Fibroblast of lung (primary cell): ENCODE results near the gene FGF18. TPM values are rescaled to one million over a fixed set of nuclear protein-coding genes. Genes with fewer than 3 reads are reported as not detected.

ENCODE experiments used
- DNase-seq, 2 donors: peaks; one replicate each; pipeline versions ENCODE4 v3.0.0 to v3.0.0-alpha.2; 2010; ENCODE audit warnings: low read depth in 2 of 2
- H2AFZ ChIP-seq: 2 replicates; pipeline ENCODE4 v1.5.1; 2012; ENCODE audit warnings: low read length, control low read depth, inconsistent platforms
- H3K27ac ChIP-seq: 2 replicates; pipeline ENCODE4 v1.5.1; 2011; ENCODE audit warnings: low read length, control low read depth; ENCODE audit not compliant: insufficient read depth
- H3K27me3 ChIP-seq: 2 replicates; pipeline ENCODE4 v1.5.1; 2011; ENCODE audit warnings: mild to moderate bottlenecking, low read length; ENCODE audit not compliant: control insufficient read depth, insufficient read depth
- H3K36me3 ChIP-seq: 2 replicates; pipeline ENCODE4 v1.5.1; 2011; ENCODE audit warnings: low read length; ENCODE audit not compliant: control insufficient read depth, insufficient read depth
- H3K4me1 ChIP-seq: 2 replicates; pipeline ENCODE4 v1.5.1; 2011; ENCODE audit warnings: low read length; ENCODE audit not compliant: control insufficient read depth, insufficient read depth; ENCODE audit errors: extremely low read depth
- H3K4me2 ChIP-seq: 2 replicates; pipeline ENCODE4 v1.5.1; 2011; ENCODE audit warnings: low read length, control low read depth; ENCODE audit not compliant: insufficient read depth; ENCODE audit errors: extremely low read depth
- H3K4me3 ChIP-seq, 4 experiments: fragments of 200-600 bp in 1 of 4; sonication (generic) in 1 of 4; replicated peaks in 1 of 4; 2 replicates each; pipeline ENCODE4 v1.5.1; 2011 to 2016; ENCODE audit warnings: low read length in 4 of 4, low read depth in 3 of 4, mild to moderate bottlenecking in 3 of 4, control low read depth in 2 of 4, inconsistent platforms in 1 of 4, mixed read lengths in 1 of 4; ENCODE audit not compliant: insufficient read depth in 1 of 4; ENCODE audit errors: control extremely low read depth in 1 of 4
- H3K79me2 ChIP-seq: 2 replicates; pipeline ENCODE4 v1.5.1; 2012; ENCODE audit warnings: mild to moderate bottlenecking, low read length, inconsistent platforms; ENCODE audit not compliant: control insufficient read depth, insufficient read depth
- H3K9ac ChIP-seq: 2 replicates; pipeline ENCODE4 v1.5.1; 2011; ENCODE audit warnings: mild to moderate bottlenecking, low read length, control low read depth; ENCODE audit not compliant: insufficient read depth
- H3K9me3 ChIP-seq: 2 replicates; pipeline ENCODE4 v1.5.1; 2012; ENCODE audit warnings: low read depth, low read length; ENCODE audit not compliant: control insufficient read depth, insufficient read depth
- H4K20me1 ChIP-seq: 2 replicates; pipeline ENCODE4 v1.5.1; 2011; ENCODE audit warnings: low read length; ENCODE audit not compliant: control insufficient read depth, insufficient read depth; ENCODE audit errors: extremely low read depth
- EZH2 ChIP-seq: IDR thresholded peaks from 2 replicates; pipeline ENCODE4 v1.5.1; 2012; ENCODE audit warnings: low read length, control low read depth, mild to moderate bottlenecking; ENCODE audit errors: missing control alignments
- polyA plus RNA-seq, 2 donors: library from polyadenylated mRNA; depleted of rRNA in 1 of 2; stranded (reverse) in 1 of 2; unstranded in 1 of 2; fragments of >200 nt; gene quantifications; 2 replicates each; pipeline ENCODE4 v1.2.1, GENCODE V29; 2011 to 2012; ENCODE audit warnings: missing spikeins in 1 of 2
- total RNA-seq: library from RNA; depleted of rRNA; stranded (reverse); fragments of >200 nt; gene quantifications from 2 replicates; pipeline ENCODE4 v1.2.1, GENCODE V29; 2014
- TF ChIP-seq, protein P1 (sequence below), 2 donors: IDR thresholded peaks in 1 of 2; conservative IDR thresholded peaks in 1 of 2; 1 replicate in 1 of 2; 2 replicates in 1 of 2; pipeline ENCODE4 v1.5.1; 2011 to 2012; ENCODE audit warnings: low read length in 2 of 2, control low read depth in 1 of 2, inconsistent platforms in 1 of 2, low read depth in 1 of 2, mild to moderate bottlenecking in 1 of 2

FGF18 gene
- total and polyA plus RNA-seq, 2 donors (not counting 1 experiment from before 2014, with no cell fraction given): 0.33 to 19.3 TPM

DNA sequence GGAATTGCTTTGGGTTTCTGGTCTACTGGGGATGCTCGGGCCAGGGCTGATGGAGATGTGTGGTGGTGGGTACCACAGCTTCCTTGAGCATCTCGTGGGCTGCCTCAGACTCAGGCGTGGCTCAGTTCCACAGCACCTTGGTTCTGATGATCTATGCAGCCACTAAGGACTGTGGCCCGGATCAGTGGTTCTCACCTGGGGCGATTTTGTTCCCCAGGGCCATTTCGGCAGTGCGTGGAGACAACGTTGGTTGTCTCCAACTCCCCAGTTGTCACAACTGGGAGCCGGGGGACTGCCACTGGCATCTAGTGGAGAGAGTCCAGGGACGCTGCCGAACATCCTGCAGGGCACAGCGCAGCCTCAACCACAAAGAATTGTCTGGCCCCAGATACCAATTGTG, 47.7 kb downstream of the FGF18 start:
- H4K20me1 ChIP-seq: no peaks in the 10 kb centered on the region
- no peaks in the 10 kb centered on the region for H3K4me1 ChIP-seq
- no peak overlapping the region for H3K9ac ChIP-seq
- H3K4me2 ChIP-seq: no peak overlapping the region
- no peak for DNase-seq
- TF ChIP-seq, protein P1, sequence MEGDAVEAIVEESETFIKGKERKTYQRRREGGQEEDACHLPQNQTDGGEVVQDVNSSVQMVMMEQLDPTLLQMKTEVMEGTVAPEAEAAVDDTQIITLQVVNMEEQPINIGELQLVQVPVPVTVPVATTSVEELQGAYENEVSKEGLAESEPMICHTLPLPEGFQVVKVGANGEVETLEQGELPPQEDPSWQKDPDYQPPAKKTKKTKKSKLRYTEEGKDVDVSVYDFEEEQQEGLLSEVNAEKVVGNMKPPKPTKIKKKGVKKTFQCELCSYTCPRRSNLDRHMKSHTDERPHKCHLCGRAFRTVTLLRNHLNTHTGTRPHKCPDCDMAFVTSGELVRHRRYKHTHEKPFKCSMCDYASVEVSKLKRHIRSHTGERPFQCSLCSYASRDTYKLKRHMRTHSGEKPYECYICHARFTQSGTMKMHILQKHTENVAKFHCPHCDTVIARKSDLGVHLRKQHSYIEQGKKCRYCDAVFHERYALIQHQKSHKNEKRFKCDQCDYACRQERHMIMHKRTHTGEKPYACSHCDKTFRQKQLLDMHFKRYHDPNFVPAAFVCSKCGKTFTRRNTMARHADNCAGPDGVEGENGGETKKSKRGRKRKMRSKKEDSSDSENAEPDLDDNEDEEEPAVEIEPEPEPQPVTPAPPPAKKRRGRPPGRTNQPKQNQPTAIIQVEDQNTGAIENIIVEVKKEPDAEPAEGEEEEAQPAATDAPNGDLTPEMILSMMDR (conservative IDR thresholded peaks at IDR 0.05 in 1 of 2, IDR thresholded peaks at IDR 0.05 in 1 of 2; ENCODE audit: low read depth in 1 of 2, low read length in 2 of 2): no peak
- no peak for TF ChIP-seq EZH2
- H3K79me2 ChIP-seq: no peaks in the 10 kb centered on the region
- H3K9me3 ChIP-seq: no peaks in the 10 kb centered on the region
- no peak overlapping the region for H3K27ac ChIP-seq
- no peaks in the 10 kb centered on the region for H3K36me3 ChIP-seq
- H3K27me3 ChIP-seq: no peaks in the 10 kb centered on the region
- H2AFZ ChIP-seq: no peak overlapping the region
- H3K4me3 ChIP-seq: no peak overlapping the region

DNA sequence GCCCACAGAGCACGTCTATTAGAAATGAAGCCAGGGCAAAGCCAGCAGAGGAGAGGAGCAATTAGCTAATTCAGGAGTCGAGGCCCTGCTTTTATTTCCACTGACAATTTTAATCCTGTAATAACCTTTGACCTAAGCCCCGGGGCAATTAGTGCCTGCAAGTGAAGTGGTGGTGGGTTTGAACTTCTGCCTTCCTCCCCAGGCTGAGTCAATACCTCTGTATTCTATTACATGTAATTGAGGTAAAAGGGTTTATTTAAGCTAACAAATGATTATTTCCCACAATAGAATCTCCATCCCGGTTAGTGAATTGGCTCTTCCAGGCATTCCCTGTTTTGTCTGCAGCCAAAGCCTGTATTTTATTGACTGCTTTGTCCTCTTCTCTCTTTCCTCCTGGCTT, 49.9 kb downstream of the FGF18 start:
- H2AFZ ChIP-seq: no peak overlapping the region
- H3K27ac ChIP-seq: no peak overlapping the region
- no peak overlapping the region for H3K4me2 ChIP-seq
- no peak overlapping the region for H3K4me3 ChIP-seq
- no peaks in the 10 kb centered on the region for H3K4me1 ChIP-seq
- H3K9ac ChIP-seq: no peak overlapping the region
- H3K79me2 ChIP-seq: no peaks in the 10 kb centered on the region
- DNase-seq: no peak
- no peaks in the 10 kb centered on the region for H3K36me3 ChIP-seq
- no peaks in the 10 kb centered on the region for H3K9me3 ChIP-seq
- H3K27me3 ChIP-seq: no peaks in the 10 kb centered on the region
- TF ChIP-seq, protein P1 (conservative IDR thresholded peaks at IDR 0.05 in 1 of 2, IDR thresholded peaks at IDR 0.05 in 1 of 2; ENCODE audit: low read depth in 1 of 2, low read length in 2 of 2): no peak
- no peak for TF ChIP-seq EZH2
- no peaks in the 10 kb centered on the region for H4K20me1 ChIP-seq

DNA sequence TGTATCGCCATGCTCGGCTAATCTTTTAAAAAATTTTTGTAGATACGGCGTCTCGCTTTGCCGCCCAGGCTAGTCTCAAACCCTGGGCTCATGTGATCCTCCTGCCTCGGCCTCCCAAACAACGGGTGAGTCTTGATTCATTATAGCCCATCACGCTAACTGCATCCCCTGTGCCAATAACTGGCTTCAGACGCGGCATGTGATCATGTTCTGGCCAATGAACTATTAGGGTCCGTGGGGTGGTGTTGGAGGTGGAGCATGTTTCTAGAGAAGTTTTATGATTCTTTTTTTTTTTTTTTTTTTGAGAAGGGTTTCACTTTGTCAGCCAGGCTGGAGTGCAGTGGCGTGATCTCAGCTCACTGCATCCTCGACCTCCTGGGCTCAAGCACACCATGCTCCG, 51.0 kb downstream of the FGF18 start:
- H3K36me3 ChIP-seq: no peaks in the 10 kb centered on the region
- H3K79me2 ChIP-seq: no peaks in the 10 kb centered on the region

More for the DNA sequence above, 51.0 kb downstream of the FGF18 start:
- TF ChIP-seq EZH2: no peak
- TF ChIP-seq, protein P1 (conservative IDR thresholded peaks at IDR 0.05 in 1 of 2, IDR thresholded peaks at IDR 0.05 in 1 of 2; ENCODE audit: low read depth in 1 of 2, low read length in 2 of 2): no peak
- H3K9me3 ChIP-seq: no peaks in the 10 kb centered on the region
- no peak overlapping the region for H3K9ac ChIP-seq
- H3K27ac ChIP-seq: no peak overlapping the region
- H3K27me3 ChIP-seq: no peaks in the 10 kb centered on the region
- DNase-seq: no peak
- H3K4me1 ChIP-seq: no peaks in the 10 kb centered on the region
- no peak overlapping the region for H2AFZ ChIP-seq
- no peak overlapping the region for H3K4me3 ChIP-seq
- no peak overlapping the region for H3K4me2 ChIP-seq
- no peaks in the 10 kb centered on the region for H4K20me1 ChIP-seq
